OCI-LY7 (cell line): ENCODE measurements around the gene FEZ2.

ENCODE experiments used
- CTCF ChIP-seq: fragments of 200-600 bp; sonication (generic); conservative IDR thresholded peaks from 2 replicates; pipeline ENCODE4 v1.5.1; 2014; ENCODE audit warnings: mild to moderate bottlenecking, antibody characterized with exemption, low read length, moderate library complexity, mixed read lengths
- EZH2phosphoT487 ChIP-seq: fragments of 200-600 bp; sonication (generic); IDR thresholded peaks from 2 replicates; pipeline ENCODE4 v1.6.1; 2018; ENCODE audit warnings: low read depth, borderline replicate concordance, mild to moderate bottlenecking, mixed run types, antibody characterized with exemption, low read length, moderate library complexity, mixed read lengths

- no peak for TF ChIP-seq CTCF
- no peak for TF ChIP-seq EZH2phosphoT487
Observed at GRCh38 chr2:36582951-36583350, 15.0 kb downstream of the FEZ2 start.
